Right kidney (tissue), 1 donor: ENCODE measurements around the gene SIX5.
"Not testable (repeated sequence)": the region's sequence is repeated elsewhere in the genome, so short reads cannot be mapped to it uniquely, and the experiment has no call there.

ENCODE experiments used
- DNase-seq: peaks from one replicate; pipeline ENCODE4 v3.0.0-alpha.2; 2016

Gene SIX5

DNA sequence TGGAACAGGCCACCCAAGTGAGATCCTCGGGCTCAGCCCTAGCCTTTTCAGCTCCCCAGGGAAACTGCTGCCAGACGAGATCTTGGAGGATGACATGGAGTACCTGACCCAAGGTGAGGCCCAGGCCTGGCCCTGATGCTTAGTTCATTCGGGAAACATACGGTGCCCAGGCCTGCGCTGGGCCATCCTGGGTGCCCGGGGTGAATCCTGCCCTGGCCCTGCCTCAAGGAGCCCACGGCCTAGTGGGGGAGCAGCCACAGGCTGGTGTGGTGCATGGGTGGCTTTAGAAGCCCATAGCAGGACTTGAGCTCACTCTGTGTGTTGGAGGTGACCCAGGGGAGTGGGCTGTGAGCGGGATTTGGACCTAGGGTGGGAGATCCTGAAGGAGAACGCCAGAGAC lies 10.1 kb downstream of the SIX5 start:
- no peak for DNase-seq

DNA sequence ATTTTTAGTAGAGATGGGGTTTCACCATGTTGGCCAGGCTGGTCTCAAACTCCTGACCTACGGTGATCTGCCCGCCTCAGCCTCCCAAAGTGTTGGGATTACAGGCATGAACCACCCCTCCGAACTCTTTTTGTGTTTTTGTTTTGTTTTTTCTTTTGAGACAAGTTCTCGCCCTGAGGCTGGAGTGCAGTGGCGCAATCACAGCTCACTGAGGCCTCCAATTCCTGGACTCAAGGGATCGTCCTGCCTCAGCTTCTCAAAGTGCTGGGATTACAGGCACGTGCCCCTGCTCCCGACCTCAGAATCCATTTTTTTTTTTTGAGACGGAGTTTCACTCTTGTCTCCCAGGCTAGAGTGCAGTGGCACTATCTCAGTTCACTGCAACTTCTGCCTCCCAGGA lies 11.4 kb downstream of the SIX5 start:
- no peak for DNase-seq

DNA sequence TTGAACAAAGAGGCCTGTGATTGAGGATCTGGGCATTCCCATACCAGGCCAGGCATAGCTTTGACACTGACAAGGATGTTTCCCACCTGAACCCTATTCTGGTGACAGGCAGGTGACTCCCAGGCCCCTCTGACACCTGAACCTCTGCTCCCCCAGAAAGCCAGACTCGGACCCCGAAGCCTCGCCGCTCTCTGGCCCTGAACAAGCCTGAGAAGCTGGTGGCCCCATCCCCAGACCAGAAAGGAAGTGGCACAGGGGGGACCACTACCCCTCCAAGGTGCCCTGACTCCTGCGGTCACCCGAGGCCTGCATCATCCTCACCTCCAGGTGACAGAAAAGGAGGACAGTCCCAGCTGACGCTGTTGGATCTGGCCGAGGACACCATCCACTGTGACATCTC lies 14.7 kb downstream of the SIX5 start:
- DNase-seq = no peak

DNA sequence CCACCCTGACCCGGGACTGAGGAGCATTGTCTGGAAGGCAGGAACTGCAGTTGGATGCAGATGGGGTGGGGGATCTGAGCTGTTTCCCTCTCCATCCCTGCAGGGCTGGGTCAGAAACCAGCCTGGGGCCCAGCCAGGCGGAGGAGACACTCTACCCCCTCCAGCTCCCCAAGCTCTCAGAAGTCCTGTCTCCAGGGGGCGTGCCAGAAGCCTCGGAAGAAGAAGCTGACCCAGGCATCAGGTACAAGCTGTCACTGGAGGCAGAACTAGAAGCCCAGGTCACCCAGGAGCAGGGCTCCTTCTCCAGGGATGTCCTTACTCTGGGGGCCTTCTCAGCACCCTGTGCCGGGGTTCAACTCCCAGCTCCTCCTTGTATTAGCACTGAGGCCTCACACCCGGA lies 15.5 kb downstream of the SIX5 start:
- no peak for DNase-seq

DNA sequence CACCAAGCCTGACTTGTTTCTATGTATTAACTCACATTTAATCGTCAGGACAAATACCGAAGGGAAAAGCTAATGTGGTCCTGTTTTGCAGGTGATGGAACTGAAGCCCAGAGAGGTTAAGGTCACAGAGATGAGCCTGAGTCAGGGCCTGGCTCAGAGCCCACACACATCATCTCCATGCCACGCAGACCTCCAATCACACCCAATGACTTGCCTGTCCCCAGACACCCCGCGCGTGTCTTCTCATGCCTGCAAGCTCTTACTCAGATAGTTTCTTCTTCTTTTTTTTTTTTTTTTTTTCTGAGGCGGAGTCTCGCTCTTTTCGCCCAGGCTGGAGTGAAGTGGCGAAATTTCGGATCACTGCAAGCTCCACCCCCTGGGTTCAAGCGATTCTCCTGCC lies 16.4 kb downstream of the SIX5 start:
- DNase-seq = no peak

DNA sequence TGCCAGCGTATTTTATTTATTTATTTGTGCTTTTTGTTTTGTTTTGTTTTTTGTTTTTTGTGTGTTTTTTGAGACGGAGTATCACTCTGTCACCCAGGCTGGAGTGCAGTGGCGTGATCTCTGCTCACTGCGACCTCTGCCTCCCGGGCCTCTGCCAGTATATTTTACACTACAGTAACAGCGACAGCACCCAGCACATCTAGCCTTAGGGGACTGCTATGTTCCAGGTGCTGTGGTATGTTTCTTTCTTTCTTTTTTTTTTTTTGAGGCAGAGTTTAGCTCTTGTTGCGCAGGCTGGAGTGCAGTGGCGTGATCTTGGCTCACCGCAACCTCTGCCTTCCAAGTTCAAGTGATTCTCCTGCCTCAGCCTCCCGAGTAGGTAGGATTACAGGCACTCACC lies 17.6 kb downstream of the SIX5 start:
- DNase-seq = not testable (repeated sequence)

DNA sequence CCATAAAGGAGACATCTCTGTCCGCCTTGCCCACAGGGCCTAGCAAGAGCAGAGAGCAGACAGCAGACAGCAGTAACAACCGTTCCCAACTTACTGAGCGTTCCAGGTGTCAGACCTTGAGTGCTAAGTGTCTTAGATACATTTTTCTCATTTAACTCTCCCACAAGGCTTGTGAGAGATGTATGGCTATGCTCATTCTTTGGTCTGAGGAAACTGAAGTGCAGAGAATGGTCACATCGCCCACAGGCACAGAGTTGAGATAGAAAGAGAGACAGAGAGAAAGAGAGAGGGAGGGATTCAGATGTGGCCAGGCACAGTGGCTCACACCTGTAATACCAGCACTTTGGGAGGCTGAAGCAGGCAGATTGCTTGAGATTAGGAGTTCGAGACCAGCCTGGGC lies 21.5 kb downstream of the SIX5 start:
- DNase-seq = no peak

DNA sequence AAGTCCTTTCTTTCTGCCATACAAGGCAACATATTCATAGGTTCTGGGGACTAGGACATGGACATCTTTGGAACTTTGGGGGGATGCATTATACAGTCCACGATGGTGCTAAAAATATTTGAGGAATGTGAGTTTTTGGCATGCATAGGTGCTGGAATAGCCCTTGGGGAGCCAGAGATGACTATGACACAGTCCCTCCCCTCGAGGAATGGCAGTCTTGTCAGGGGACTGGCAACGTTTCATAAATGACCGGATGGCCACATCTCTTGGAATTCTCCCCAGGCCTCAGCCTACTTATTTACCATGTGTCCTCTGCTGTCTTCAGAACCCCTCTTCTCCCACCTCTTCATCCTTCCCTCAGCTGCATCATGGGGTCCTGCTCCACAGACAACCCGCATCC lies 22.2 kb downstream of the SIX5 start:
- DNase-seq = no peak

DNA sequence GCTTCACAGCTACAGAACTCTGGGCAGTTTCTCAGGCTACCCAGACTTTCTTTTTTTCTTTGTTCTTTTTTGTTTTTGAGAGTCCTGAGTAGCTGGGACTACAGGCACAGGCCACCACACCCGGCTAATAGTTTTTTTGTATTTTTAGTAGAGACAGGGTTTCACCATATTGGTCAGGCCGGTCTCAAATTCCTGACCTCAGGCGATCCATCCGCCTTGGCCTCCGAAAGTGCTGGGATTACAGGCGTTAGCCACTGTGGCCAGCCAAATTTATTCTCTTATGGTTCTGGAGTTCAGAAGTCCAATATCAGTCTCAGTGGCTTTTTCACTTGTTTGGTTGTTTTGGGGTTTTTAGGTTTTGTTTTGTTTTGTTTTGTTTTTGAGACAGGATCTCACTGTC lies 23.4 kb downstream of the SIX5 start:
- no peak for DNase-seq

DNA sequence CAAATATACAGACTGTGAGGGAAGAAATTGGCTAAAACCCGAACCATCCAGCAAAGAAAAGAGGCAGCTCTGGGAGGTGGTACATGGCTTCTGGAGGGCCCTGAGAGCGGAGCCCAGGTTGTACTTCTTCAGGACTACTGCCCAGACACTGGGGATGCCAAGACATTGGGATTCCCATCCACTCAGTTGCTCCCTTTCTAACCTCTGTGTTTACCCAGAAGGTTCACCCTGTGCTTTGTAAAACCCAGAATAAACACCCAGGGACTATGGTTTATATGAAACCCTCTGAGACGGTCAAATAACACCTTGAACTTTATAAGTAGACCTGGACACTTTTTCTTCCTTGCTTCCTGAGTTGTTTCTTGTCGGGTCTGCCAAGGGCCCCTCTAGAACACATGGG lies 26.1 kb downstream of the SIX5 start:
- DNase-seq = no peak

DNA sequence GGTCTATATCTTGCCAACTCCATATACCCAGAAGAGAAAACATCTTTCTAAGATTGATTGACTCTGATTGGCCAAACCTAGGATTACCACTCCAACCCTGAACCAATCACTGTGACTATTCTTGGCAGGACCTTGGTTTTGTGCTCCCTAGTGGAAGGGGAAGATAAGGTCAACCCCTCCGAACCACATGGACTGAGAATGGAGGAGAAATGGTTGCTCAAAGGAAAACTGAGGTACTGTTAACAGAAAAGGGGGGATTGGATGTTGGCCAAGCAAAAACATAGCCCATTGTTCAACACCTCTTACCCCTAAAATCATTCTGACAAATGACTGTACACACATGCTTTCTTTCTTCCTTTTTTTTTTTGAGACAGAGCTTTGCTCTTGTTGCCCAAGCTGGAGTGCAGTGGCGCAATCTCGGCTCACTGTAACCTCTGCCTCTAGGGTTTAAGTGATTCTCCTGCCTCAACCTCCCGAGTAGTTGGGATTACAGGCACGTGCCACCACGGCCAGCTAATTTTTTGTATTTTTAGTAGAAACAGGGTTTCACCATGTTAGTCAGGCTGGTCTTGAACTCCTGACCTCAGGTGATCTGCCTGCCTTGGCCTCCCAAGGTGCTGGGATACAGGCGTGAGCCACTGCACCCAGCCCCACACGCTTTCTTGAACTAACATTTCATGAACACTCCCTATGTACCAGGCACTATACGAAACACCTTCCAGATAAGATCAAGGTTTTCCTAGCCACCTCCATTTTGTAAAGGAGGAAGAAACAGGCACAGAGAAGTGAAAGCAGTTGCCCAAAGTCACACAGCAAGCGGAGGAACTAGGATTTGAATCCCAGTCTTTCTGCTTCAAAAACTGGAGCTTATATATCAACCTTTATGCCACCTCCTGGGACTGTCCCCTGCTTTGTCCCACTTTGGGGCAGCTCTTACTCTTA lies 29.3 kb downstream of the SIX5 start:
- DNase-seq = no peak

DNA sequence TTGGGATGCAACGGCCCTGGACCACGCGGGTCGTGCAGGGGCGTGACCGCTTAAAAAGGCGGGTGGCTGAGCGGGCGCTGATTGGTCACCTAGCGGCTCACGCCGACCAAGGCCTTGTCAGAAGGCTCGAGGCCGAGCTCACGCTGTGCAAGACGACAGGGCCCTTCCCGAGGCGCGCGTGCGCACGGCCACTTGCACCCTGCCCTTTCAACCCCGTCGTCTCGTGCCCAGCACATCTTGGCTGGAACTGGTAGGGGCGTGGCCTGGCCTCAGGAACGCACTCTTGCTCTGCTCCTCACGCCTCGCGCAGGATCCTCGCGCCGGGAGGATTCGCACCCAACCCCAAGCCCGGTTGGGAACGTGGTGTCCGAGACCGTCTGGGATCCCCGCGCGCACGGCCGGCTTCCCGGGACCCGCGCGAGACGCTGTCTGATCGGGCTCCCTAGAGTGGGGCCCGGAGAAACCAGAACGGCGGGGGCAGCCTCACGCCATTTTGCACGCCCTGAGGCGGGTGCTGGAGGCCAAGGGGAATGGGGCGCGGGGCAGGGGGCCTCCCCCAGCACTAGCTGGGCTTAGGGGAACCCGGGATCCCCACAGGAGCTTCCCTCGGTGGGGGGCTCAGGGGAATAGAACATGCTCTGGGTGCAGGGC lies 35.8 kb downstream of the SIX5 start, which contains the start of gene MEIOSIN:
Gene MEIOSIN, plus strand, starts transcription at position 280 of the 651 bp plus-strand sequence. CDS start 1,938 bp downstream, outside the sequence.
- no peak for DNase-seq

DNA sequence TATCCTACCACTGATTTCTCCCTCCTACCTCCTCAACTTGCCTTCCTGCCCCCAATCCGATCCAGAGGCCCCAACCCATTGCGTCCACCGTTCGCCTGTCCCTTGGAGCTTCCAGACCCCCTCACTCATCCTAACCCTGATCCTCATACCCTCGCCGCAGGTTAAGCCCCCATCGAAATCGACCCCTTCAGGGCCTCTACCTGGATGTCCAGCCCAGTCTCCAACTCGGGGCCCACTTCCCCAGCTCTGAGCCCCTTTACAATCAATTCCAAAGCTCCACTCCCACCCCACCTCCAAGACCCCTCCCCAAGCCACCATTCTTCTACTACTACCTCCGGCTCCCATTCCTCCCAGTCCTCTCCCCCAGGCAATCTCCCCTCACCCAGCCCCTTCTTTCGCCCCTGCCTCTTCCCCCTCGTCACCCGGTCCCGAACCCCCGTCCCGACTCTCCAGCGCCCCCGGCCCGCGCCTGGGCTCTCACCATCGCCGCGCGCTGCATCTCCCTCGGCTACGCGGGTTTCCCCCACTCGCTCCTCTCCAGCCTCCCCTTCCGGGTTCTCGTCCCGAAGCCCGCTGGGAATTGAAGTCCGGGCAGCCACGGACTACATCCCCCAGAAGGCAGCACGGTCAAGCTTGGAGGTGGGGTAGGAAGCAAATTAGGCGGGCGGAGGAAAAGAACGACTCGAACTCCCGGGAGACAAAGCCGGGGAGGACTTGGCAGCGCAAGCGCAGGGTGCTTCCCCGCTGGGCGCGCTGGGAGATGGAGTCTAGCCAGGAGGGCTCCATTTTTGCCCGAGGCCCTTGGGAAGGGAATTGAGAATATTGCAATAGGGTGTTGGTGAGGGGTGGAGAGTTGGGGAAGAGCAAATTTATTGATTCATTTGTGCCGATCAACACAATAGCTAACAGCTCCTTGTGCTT lies 38.4 kb downstream of the SIX5 start, which contains the start of gene FBXO46:
Gene FBXO46, minus strand, starts transcription at position 529 of the 921 bp plus-strand sequence. CDS start 17,401 bp downstream, outside the sequence.
- DNase-seq = peak; percentile 76

DNA sequence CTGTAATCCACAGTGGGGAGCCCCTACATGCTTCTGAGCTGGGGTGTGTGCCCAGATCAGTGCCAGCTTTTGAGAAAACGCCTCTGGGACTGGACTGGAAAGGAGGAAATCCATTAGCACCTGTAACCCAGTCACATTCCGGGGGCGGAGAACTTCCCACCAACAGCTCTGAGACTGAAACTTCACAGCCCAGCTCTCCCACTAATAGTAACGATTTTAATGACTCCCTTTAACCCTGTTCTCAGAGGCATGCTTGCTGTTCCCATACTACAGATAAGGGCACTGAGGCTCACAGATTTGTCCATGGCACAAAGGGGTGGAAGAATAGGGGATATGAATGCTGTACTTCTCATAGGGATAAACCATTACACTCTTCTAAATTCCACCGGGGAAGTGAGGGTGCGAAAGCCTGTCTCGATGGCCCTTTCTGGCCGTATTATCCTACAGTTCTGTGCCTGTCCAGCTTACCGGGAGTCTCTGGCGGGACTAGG lies 39.2 kb downstream of the SIX5 start:
- DNase-seq = no peak

DNA sequence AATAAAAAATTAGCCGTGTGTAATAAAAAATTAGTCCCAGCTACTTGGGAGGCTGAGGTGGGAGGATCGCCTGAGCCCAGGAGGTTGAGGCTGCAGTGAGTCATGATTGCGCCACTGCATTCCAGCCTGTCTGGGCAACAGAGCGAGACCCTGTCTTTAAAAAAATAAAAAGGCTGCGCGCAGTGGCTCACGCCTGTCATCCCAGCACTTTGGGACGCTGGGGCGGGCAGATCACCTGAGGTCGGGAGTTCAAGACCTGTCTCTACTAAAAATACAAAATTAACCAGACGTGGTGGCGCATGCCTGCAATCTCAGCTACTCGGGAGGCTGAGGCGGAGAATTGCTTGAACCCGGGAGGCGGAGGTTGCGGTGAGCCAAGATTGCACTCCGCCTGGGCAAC lies 40.4 kb downstream of the SIX5 start:
- DNase-seq = not testable (repeated sequence)

DNA sequence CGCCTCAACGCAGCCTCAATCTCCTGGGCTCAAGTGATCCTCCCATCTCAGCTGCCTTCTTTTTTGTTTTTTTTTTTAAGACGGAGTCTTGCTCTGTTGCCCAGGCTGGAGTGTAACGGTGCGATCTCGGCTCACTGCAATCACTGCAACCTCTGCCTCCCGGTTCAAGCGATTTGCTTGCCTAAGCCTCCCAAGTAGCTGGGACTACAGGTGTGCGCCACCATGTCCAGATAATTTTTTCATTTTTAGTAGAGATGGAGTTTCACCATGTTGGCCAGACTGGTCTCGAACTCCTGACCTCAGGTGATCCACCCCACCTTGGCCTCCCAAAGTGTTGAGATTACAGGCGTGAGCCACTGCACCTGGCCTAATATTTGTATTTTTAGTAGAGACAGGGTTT lies 49.0 kb downstream of the SIX5 start:
- not testable (repeated sequence) for DNase-seq

DNA sequence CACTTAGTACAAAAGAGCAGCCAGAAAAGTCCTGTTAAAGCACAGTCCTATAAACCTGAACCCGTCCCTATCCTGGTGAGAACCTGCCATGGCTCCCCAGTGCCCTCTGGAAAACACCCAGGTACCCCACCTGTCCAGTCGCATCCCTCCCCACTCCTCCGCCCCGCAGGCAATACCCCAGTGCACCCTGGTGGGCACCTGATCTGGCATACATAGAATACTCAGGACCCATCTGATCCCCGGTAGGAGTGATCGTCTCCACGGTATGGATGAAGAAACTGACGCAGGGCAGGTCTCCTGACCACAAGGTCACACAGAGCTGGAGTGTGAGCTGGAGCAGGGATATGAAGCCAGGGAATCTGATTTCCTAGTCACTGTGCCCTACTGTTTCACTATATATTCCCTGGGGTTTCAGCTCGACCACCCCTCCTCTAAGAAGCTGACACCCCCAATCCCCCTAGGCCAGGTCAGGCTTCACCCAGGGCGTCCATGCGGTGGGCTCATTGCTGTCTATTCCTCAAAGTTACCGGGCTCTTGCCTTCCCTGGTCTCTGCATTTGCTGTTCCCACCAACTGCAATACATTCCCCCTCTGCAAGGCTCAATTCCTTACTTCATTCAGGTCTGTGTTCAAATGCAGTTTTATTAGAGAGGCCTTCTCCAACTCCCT lies 50.9 kb downstream of the SIX5 start:
- DNase-seq = no peak

DNA sequence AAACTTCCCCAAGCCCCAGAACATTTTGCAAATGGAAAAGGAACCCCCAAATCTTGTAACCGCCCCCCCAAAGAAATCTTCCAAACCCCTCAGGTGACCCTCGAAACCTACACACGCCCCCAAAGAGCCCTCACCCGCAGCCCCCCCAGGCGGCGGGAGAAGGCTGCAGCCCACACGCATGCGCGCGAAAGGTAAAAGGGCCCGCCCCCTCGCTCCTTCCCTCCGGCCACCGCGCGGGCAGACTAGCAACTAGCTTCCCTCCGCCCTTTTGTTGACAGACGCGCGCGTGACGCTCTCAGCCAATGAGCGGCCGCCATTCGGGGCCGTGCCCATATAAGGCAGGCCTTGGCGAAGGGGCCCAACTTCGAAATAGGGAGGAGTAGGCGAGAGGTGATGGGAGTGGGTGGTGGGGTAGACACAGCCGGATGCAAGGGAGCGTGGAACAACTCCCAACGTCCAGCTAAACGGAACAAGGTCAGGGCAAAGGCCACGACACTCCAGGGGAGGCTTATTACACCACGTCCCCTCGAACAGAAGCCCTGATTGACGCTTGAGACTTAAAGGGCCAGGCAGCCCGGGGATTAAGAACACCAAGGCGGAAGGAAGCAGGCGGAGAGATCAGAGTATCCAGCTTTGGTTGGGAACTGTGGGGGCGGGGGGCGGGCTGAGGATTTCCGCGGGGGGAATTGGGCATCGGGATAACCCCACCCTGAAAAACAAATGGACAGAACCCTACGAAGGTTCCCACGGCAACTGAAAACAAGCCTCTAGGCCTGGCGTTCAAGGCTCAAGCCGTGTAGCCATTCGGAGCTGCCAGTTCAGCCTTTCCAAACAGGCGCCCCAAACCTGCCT lies 51.7 kb downstream of the SIX5 start:
- peak; percentile 88 for DNase-seq

DNA sequence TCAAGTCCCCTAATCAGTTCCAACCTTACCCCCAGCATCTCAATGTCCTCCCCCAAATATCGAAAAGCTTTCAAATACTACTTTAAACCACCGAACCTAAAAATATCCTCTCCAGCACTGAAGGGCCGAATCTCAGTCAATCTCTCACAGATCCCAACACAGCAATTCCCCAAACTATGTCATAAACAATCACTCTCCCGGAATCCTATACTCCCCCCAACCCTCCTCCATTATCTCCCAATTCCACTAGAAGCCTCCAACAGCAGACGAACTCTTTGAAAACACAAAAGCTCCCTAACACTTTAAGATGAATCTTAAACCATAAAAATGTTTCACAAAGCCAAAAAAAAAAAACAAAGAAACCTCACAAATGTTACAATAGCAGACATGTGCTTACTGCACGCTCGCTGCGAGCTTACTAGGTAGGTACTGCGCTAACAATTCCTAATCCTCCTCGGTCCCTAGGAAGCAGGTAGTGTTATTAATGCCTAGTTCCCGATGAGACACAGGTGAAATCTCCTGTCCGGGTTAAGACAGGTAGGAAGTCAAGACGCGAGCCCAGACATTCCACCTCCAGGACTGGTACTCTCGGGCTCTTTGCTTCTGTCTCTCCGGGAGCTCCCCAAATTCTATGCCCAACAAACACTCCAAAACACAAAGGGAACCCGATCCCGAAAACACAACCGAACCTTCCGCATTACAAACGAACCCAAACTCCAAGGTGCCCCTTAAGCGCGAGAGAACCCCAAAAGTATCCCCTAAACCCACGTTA lies 52.5 kb downstream of the SIX5 start:
- DNase-seq = peak; percentile 70

DNA sequence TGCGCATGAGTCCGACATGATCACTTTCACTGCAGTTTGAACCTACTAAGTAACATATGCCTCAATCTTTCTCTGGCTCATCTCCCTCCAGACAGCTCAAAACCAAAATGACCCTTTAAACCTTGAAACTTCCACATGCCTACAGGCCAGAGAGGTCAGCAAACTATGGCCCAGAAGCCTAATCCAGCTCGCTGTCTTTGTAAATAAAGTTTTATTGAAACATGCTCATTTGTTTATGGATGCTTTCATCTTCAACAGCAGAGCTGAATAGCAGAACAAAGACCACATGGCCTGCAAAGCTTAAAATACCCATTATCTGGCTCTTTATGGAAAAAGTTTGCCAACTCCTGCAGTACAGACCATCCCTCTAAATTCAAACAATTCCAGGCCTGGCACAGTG lies 53.9 kb downstream of the SIX5 start:
- no peak for DNase-seq
